Sciatic nerve (tissue), 2 donors: ENCODE measurements around the gene MAP2K2. TPM values are rescaled to one million over a fixed set of nuclear protein-coding genes. Genes with fewer than 3 reads are reported as not detected.
A peak's percentile ranks its signal among the peaks of the same experiment; 100 is the strongest.

ENCODE experiments used
- ATAC-seq: fragments of 200-7000 bp; cut with Tn5 transposase; one replicate; pipeline ENCODE4 v1.9.1; 2020; ENCODE audit warnings: mild to moderate bottlenecking, moderate library complexity
- DNase-seq: peaks from one replicate; pipeline ENCODE4 v3.0.0-alpha.2; 2020; ENCODE audit warnings: low spot score
- intact Hi-C: fragments of 100-400 bp; cut with DNase I; formaldehyde crosslinking; loops from one replicate; pipeline ENCODE4 v1.14.2; 2022
- total RNA-seq: library from RNA; stranded (reverse); fragmentation: NEBNext Ultra II Directional; extraction: Animal tissue kit (Norgen Biotek cat#: 25700); gene quantifications from one replicate; pipeline ENCODE4 v1.2.1, GENCODE V29; 2021
- donor health status: DM: no; HTN: no; CAD: no.
- donor health status: DM: no; HTN: no; CAD: no.

MAP2K2 gene
- total RNA-seq, 1 donor from 2014 or later, result 108 TPM

DNA sequence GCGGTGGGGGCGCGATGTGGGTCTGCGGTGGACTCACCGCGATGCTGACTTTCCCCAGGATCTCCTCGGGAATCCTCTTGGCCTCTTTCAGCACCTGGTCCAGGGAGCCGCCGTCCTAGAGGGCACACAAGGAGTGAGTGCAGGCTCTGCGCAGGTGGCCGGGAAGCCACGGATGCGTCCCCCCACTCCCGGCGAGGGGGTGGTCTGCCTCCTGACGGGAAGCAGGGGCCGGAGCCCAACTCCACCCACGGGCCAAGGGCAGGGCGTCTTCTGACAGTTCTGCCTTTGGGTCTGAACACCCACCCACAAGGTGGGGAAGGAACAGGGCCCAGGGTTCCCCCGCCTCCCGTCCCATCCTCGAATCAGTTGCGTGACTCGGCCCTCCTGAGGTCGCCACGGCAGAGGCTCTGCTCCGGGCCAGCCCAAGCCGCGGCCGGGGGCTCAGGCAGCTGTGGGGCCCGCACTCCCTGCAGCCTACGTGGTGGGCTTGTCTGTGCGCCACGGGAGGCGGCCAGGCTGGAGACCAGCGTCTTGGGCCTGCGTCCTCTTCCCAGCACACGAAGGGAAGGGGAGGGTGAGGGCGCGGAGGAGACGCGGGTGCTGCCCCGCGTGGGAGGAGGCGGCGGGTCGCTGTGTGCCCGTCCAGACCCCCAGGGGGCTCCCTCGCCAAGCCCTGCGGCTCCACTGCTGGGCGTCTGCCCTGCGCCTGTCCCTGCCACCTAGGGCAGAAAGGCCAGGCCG, 21.4 kb downstream of the MAP2K2 start:
- ATAC-seq (no peak), DNase-seq (no peak)
- intact Hi-C loops, result no loop called here

DNA sequence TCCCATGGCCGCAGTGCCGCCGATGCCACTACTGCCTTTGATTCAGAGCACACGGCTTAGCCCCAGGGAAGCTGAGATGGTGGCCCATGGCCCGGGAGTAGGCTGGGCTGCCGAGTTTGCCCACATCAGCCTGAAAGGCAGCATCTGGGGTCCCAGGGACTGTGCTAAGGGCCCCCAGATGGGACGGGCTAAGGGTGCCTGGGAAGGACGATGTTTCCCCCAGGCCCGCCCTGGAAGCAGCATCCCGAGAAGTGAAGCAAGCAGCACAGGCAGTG, 22.5 kb downstream of the MAP2K2 start:
- intact Hi-C loops, result no loop called here
- no peak for DNase-seq
- ATAC-seq, result no peak

- intact Hi-C loops, result no loop called here
- no peak for DNase-seq
- ATAC-seq, result no peak
Measured at GRCh38 chr19:4100647-4101495, 23.1 kb downstream of the MAP2K2 start.

GRCh38 chr19:4099041-4099764, 24.7 kb downstream of the MAP2K2 start:
- ATAC-seq (no peak), DNase-seq (no peak)
- intact Hi-C loops, result no loop called here

DNA sequence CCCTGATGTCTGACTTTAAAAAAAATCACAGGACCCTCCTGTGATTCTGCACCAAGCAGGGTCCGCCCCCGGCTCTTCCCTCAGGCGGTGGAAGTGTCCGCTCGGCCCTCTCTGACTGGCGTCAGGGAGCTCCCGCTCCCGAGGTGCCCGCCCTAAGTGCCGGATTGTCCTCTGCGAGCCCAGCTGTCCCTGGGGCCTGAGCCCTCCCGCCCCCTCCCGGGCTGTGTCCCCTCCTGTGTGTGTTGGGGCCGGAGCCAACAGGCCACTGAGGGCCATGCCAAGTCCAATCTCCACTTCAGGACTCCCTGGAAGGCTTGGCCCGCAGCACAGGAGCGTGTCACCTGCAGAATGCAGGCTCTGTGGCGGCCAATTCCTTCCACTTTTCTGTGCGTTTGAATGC, 25.4 kb downstream of the MAP2K2 start:
- DNase-seq, result no peak
- intact Hi-C loops, result no loop called here
- no peak for ATAC-seq

DNA sequence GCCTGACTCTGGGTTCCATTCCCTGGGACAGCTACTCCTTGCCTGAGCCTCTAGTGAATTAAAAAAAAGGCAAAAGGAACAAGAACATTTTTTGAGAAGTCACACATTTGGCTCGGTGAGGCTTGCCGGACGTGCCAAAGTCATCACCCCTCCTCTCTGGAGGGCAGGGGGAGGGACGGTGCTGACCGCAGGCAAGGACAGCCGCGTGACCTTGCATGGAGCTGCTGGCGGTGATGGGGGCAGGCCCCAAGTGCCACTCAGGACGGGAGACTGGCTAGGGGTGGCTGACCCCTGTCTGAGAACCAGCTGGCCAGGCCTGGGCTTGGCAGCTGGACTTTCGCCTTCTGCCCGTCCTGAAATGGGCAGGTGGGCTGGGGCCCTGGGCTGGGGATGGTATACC, 26.4 kb downstream of the MAP2K2 start:
- DNase-seq (peak; percentile 77), ATAC-seq (peak; percentile 92)
- intact Hi-C loops, result no loop called here

DNA sequence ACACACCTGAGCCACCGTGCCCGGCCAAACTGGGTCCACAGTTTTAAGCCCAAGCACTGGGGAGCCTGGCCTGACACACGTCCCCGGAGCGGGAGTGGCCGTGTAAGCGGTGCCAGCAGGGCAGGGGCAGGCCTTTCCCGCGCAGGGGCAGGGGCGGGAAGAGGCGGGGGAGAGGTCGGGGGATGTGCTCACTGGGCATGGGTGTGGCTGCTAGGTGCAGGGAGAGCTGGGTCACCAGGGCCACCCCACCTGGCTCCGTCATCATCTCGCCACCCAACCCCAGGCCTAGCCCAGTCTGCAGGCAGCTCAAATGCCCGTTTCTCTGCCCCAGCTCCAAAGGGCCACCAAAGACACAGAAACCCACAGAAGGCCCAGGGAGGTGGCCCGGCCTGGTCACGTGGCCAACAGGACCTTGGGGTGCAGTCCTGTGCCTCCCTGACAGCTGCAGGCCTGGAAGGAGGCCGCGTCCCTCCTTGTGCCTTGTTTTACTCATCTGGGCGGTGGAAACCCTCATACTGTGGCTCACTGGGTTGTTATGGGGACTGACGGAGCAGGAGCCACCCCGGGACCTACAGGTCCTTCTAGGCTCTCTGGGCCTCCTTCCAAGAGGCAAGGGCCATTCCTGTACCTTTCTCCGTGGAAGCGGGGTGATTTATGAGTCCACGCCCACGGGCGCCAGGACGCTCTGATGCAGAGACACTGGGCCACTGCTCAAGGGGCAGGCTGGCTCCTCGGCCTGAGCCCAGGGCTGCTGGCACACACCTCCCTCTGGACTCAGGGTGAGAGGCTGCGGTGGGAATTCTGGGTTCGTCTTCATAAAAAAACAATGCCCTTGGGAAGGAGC, 27.7 kb downstream of the MAP2K2 start:
- ATAC-seq, result no peak
- intact Hi-C loops, result no loop called here
- DNase-seq, result no peak

GRCh38 chr19:4095488-4095844, 28.5 kb downstream of the MAP2K2 start:
- ATAC-seq, result no peak
- intact Hi-C loops, result no loop called here
- DNase-seq, result no peak

GRCh38 chr19:4094761-4095487, 29.0 kb downstream of the MAP2K2 start:
- intact Hi-C loops, result no loop called here
- ATAC-seq (no peak), DNase-seq (no peak)

GRCh38 chr19:4094291-4094690, 29.6 kb downstream of the MAP2K2 start:
- no peak for DNase-seq
- ATAC-seq, result no peak
- intact Hi-C loops, result no loop called here

DNA sequence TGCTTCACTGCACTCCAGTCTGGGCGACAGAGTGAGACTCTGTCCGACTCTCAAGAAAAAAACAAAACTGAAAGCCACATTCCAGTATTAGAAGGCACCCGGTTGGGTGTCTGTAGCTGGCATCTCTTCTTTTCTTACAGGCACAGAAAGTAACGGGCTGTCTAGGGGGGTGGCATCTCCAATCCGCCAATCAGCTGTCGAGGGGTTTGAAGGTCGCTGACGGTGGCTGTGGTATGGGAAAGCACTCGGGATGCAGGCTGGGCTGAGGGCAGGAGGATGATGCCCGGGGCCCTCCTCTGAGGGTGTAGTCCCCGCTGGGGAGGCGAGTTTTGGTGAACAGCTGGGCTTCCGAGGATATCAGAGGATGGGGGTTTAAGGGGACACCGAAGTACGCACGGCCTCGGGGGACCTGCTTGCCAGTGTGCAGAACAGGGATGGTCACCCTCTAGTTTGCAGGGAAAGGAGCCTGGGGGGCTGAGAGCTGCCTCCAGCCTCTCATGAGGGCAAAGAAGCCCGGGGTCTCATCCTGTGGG, 30.2 kb downstream of the MAP2K2 start:
- no peak for DNase-seq
- intact Hi-C loops, result no loop called here
- no peak for ATAC-seq

DNA sequence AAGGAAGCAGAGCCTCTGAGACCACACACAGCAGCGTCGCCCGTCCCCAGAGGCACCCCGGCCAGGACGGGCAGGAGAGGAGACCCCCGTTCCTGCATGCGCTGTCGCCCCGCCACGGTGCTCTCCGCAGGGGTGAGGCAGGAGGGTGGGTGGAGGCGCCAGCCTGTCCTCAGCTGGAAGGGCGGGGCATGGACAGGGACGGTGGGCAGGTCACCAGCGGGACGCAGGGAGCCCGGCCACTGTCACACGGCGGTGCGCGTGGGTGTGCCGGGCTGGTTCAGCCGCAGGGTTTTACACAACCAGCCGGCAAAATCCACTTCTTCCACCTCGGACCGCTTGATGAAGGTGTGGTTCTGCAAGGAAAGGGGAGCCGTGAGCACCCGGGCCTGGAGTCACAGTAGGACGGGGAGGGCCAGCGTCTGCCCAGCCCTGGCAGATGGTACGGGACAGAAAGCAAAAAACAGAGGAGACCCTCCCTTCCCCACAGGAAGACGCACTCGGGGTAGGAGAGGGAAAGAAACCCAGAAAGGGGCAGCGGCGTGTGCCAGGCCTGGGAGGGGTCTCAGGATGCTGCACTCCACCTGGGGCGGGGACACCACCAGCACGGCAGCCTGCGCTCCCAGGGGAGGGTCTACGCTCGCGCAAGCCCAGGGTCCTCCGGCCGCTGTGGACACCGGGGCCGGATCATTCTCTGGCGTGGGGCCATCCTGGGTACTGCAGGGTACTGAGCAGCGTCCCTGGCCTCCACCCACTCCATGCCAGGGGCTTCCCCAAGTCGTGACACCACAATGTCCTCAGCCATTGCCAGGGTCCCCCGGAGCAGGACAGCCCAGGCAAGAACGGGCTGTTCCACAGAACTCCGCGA, 33.3 kb downstream of the MAP2K2 start:
- intact Hi-C loops, result no loop called here
- no peak for DNase-seq
- no peak for ATAC-seq

- no peak for ATAC-seq
- intact Hi-C loops, result no loop called here
- DNase-seq, result no peak
Measured at GRCh38 chr19:4089946-4090345, 34.0 kb downstream of the MAP2K2 start.

GRCh38 chr19:4089400-4089908, 34.5 kb downstream of the MAP2K2 start:
- DNase-seq, result no peak
- intact Hi-C loops, result no loop called here
- peak; percentile 48 for ATAC-seq

DNA sequence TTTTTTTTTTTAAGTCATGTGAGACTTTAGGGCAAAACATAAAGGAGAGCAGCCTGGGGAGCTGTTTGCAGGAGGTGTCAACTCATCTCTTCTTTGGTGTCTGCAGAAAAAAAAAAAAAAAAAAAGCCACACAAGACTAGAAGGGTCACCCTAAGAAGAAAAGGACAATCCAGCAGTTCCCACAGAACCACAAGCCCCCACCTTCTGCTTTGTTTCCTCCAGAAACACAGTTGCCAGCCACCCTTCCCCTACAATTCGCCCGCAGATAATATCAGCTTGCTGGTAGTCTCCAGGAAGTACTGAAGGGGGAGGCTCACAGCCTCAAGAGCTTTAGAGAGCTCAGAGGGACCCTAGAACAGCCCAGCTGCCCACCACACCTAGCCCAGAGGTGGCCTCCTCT, 34.9 kb downstream of the MAP2K2 start:
- peak; percentile 27 for ATAC-seq
- intact Hi-C loops, result no loop called here
- no peak for DNase-seq

- ATAC-seq (peak; percentile 7), DNase-seq (no peak)
- intact Hi-C loops, result no loop called here
Measured at GRCh38 chr19:4087787-4088679, 35.9 kb downstream of the MAP2K2 start.
